Measurements from ENCODE around the gene ATP8B3.

Gene ATP8B3

DNA sequence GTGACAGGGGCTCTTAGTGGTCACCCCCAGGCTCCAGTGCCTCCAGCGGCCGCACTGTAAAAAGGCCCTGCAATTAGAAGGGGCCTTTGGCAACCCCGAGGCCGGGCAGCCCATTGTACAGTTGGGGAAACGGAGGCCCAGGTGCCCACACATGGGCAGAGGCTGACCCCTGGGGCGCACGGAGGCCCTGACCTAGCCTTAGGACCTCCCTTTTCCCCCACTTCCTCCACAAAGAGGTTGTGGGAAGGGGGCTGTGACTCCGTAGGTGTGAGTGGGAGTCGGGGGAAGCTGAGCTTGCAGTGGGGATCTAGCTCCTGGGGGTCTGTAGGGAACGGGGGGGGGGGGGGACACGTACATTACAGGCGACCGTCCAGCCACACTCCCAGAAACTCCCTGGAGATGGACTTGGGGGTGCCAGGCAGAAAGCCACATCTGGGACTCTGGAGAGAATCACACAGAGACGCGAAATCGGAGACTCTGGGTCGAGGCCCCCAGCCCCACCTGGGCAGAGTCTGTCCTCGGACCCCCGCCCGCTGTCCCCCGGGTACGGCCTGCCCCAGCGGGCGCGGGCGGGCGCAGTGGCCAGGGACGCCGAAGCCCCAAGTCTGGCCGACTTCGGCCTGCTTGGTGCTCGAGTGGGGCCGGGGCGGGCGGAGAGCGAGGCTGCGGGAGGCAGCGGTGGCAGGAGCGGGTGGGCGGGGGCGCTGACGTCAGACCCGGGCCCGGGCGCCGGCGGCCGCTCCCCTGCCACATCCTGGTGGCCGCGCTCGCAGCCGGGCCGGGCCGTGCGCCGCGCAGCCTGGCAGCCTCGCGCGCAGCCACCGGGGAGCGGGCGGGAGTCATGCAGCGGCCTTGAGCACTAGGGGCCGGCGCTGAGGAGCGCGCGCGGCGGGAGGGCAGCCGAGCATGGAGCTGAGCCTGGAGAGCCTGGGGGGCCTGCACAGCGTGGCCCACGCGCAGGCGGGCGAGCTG lies 59.0 kb downstream of the ATP8B3 start, which contains the start of gene ONECUT3:
Gene ONECUT3, plus strand, starts transcription at position 750 of the 972 bp plus-strand sequence. Its CDS starts 157 bp downstream, at position 907.
- no peak for DNase-seq

DNA sequence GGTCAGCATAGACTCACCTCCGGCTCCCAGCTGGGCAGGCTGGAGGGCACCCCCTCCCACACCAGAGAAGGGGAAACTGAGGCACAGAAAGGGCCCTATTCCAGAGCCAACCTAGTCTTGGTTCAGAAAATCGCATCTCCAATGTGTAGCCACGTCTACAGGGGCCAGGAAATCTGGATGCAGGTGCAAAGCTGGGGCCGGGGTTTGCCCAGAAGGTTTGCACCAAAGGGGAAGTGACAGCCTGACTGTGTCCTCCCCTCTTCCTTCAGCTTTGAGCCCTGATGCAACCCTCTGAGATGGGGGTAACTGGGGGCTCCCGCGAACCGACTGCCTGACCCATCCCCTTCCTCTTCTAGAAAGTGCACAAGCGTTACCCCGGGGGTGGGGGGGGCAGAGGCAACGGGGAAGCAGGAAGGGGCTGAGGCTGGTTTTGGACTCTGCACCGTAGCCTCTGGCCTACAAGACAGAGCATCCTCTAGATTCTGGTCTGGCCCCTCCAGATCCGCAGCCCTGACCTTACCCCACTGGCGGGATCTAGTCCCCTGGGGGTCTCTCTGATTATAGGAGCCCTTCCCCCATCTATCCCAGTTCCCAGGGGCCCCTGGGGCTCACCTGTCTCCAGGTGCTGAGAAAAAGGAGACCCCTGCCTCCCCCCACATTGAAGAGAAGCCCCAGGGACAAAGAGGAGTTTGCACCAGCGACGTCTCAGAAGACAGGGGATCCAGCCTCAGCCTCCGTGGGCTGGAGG lies 59.9 kb downstream of the ATP8B3 start:
- no peak for DNase-seq

- no peak for DNase-seq
Observed at GRCh38 chr19:1751367-1752008, 60.6 kb downstream of the ATP8B3 start.

DNA sequence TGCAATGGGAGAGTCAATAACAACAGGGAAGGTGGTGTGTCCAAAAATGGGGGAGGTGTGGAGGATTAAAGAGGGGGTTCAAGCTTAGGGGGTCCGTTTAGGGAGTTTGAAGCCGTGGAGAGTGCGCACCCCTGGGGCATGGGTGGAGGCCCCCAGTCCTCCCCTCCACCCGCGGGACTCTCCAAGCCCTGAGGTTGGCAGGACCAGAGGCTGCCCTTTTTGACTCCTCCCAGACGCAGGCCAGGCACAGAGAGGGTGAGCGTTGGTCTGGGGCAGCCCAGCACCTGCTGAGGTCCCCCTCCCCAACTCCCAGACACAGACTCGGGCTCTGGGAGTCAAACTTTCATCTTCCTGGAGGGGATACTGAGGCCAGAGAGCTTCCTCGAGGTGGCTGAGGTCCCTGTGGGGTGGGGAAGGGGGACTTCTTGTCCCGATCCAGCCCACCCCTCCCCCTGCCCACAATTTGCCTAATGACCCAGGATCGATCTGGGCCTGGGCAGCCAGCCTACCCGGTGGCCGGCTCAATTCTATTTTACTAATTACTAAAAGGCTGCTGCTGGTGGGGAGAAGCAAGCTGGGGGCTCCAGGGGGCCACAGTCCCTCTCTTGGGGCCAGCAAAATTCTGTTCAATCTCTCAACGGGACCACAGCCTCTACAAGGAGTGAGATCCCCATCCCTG lies 61.6 kb downstream of the ATP8B3 start:
- DNase-seq = no peak

GRCh38 chr19:1749373-1750342 lies 62.4 kb downstream of the ATP8B3 start:
- no peak for DNase-seq

DNA sequence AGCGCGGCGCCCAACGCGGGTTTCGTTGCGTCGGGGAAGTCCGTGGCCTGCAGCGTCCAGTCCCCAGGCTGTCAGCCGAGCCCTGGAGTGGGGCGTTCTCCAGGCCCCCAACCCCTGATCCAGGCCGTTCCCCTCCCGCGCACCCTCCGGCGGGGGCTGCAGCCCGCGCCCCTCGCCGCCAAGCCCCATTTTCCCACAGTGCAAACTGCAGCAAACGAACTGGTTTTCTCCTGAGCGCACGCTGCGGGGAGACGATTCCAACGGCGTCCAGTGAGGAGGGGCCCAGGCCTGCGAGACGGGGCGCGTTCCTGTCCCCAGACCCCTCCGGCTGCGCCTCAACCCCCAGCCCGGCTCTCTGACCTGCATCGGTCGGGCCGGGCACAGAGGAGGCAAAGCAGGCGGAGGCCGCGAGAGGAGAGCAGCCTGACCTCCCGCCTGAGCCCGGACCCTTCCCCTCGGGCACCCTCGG lies 63.2 kb downstream of the ATP8B3 start:
- no peak for DNase-seq

- DNase-seq = no peak
Observed at GRCh38 chr19:1748115-1748872, 63.8 kb downstream of the ATP8B3 start.

DNA sequence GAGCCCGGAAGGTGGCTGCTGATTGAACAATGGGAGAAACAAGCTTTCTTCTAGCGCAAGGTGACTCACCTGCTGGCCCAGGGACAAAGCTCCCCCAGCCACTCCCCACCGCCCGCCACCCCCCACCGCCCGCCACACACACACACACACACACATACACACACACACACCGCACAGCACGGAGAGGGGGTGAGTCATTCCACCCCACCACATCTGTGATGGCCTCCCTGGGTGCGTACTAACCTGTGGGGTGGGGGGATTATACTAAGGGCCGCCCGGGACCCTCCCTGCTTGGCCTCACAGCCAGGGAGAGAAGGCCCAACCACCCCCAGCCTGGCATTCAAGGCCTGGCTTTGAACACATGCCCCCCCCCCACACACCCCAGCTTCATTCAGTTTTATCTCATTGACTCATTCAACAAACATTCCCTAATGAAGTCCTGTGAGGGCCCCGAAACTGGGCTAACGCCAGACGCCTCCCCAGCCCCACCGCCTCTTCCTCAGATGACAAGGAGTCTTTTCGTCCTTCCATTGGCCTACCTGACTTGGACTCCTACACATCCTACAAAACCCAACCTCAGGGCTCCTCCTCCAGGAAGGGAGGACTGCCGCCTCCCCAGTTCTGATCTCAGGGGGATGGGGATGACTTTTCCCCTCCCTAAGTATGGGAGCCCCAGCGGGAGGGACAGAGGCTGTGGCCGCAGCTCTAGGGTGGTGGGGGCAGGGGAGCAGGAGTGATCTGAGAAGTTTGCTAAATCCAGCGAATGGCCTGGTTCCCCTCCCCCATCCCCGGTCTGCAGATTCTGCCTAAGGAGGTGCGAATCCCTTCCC lies 64.6 kb downstream of the ATP8B3 start:
- no peak for DNase-seq

DNA sequence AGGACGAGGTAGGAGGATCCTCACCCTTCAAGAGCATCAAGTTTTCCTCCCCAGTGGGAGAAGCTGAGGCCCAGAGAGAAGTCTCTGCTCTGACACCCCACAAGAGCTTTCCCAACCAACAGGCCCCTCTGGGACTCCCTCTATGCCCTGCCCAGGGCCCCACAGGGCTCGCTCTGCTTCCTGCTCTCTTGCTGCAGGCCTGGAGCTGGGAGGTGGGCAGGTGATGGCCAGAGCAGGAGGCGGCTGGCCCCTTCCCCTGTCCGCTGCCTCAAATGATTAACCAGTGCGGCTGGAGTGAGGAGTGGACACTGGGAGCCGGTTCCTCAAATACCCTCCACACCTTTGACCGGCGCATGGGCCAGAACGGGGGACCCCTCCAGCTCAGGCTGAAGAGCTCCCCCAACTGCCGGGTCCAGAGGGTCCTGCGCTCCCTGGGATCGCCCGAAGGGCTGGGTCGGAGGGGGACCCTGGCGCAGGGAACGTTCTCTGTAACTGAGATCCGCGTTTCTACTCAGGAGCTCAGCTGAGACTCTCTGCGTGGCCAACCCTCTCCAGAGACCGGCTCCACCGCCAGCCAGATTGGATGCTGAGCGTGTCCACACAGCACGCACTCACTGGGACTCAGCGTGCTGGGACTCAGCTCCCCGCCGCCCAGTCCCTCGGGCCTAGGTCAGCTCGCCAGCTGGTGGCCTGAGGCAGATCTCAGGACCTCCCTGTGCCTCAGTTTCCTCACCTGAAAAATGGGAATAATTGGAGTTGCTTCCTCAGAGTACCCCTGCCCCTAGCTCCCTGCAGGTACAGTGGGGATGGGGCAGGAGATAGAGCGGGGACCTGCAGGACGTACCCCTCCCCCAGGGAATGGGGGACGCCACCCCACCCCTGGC lies 65.4 kb downstream of the ATP8B3 start:
- DNase-seq = no peak

- DNase-seq = no peak
Observed at GRCh38 chr19:1745589-1746031, 66.5 kb downstream of the ATP8B3 start.

DNA sequence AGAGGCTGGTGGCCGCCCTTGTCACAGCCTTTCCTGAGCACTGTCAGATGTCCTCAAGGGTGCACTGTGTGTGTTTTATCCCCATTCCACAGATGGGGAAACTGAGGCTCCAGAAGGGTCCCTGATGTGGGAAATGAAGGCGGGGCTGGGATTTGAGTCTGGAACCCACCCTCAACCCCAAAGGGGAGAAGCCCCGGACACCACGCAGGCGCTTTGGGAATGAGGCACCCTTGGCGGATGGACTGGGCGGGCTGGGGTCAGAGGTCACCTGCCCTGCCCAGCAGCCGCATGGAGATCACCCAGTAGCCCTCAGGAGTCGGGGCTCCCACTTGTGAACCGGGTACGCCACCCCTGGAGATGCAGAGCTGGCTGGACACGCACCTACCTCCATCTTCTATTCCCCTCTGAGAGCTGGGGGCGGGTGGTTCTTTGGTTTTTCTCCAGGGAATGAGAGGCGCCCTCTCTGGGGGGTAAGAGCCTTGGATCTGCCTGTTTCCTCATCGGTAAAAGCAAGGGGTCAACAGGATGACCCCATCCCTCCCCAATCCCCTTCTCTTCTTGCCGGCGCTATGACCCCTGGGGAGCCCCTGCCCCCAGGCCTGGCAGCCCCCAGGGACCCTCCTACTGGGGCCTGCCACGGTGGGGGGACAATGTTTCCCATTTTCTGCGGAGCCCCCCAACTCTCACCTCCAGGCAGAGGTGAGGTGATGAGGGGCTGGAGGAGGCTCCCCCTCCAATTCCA lies 67.1 kb downstream of the ATP8B3 start:
- DNase-seq = no peak

DNA sequence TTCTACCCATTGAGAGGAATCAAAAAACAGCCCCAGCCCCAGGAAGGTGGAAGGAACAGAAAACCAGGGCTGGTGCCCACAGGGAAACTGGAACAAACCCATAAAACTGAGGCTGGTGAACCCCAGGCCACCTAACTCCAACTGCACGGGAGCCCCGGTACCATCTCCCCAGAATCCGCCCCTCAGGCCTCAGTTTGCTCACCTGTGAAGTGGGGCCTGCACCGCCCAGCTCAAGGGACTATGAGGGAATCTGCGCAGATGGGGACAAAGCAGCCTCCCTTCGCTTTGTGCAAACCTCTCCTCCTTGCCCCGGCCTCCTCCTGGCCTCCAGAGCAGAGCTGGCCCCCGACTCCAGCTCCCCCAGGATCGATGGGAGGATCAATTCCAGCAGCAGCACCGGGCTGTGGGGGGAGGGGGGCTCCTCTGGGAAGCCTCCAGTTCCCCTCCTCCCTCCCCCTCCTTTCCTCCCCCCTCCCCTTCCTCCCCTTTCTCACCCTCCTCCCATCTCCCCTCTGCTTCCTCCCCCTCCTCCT lies 67.9 kb downstream of the ATP8B3 start:
- no peak for DNase-seq

- DNase-seq = no peak
Observed at GRCh38 chr19:1742989-1743696, 68.9 kb downstream of the ATP8B3 start.

DNA sequence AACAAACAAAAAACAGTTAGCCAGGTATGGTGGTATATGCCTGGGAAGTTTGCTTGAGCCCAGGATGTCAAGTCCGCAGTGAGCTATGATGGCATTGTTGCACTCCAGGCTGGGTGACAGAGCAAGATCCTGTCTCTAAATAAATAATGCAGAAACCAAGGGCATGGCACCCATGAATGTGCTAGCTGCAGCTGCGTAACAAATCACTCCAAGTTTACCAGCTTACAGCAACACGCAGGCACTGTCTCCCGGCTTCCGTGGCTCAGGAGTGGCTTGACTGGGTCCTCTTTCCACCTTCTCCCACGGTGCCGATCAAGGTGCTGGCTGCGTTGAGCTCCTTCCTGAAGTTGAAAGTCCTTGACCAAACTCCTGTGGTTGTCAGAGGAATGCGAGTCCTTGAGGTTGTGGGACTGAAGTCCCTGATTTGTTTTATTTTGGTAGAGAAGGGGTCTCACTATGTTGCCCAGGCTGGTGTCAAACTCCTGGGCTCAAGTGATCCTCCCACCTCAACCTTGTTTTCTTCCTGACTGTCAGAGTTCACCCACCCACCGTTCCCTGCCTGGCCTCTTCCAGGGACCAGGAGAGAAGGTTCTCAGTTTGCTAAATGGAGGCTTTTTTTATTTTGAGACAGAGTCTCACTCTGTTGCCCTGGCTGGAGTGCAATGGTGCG lies 72.0 kb downstream of the ATP8B3 start:
- no peak for DNase-seq

DNA sequence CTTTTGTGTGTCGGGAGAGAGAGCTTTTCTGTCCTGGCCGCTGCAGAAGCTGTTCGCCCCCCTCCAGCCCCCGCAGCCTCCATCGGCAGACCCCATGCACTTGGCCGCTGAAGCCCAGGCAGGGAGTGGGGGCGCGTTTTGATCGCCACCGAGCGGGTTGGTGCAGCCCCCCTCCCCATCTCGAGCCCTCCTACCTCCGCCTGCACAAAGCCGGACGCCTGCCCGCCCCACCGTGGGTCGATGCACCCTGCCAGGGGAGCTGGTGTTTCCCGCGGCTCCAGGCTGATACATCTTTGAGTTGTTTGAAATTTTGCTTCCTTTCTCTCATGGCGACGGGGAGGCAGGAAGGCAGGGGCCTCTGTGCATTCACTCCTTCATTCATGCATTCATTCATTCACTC lies 75.1 kb downstream of the ATP8B3 start:
- DNase-seq = no peak

DNA sequence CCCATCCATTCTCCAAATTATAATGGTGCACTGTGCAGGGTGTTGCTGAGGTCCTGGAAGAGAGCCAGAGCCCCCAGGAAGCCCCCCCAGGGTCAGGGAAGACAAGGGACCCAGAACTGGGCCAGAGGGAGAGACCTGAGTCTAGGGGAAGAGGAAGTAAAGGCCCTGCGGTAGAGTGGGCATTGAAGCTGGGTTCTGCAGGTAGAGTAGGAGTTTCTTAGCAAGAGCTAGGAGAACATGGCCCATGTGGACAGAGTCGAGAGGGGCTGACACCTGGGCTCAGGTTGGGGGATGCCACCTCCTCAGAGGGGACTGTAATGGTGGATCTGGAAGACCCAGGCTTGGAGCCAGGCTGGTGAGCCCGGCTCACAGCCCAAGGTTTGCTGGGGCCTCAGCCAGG lies 75.8 kb downstream of the ATP8B3 start:
- DNase-seq = no peak
